ENCODE results near the gene FCN3.

- no peak for TF ChIP-seq RFX5 (IDR thresholded peaks at IDR 0.05; ENCODE audit: low read depth, low read length)
- TF ChIP-seq POLR2AphosphoS5 (IDR thresholded peaks at IDR 0.05; ENCODE audit: low read length), result no peak
- TF ChIP-seq MYC (IDR thresholded peaks at IDR 0.05; ENCODE audit: insufficient read depth, insufficient read length, insufficient replicate concordance, low read length, severe bottlenecking), result no peak
- no peak for TF ChIP-seq IKZF2 (IDR thresholded peaks at IDR 0.05)
- no peak for TF ChIP-seq SMC3 (IDR thresholded peaks at IDR 0.05; ENCODE audit: borderline replicate concordance, low read length)
- TF ChIP-seq BMI1 (IDR thresholded peaks at IDR 0.05; ENCODE audit: borderline replicate concordance), result no peak
- no peak for TF ChIP-seq POU2F2 (IDR thresholded peaks at IDR 0.05; ENCODE audit: borderline replicate concordance, low read depth, low read length)
- no peak for TF ChIP-seq REST (IDR thresholded peaks at IDR 0.05; ENCODE audit: low read depth, low read length)
- TF ChIP-seq CTCF (IDR thresholded peaks at IDR 0.05 in 2 of 3, conservative IDR thresholded peaks at IDR 0.05 in 1 of 3; ENCODE audit: control insufficient read depth in 2 of 3, extremely low read depth in 1 of 3, insufficient read depth in 1 of 3, low read depth in 3 of 3, low read length in 3 of 3), result no peak
- no peak for TF ChIP-seq USF2 (IDR thresholded peaks at IDR 0.05; ENCODE audit: borderline replicate concordance, low read depth, low read length)
Observed at GRCh38 chr1:27412502-27412901, 37.9 kb upstream of the FCN3 start.

All from GM12878 (cell line).